ENCODE data around the gene CIZ1.
"Not testable (repeated sequence)": the region's sequence is repeated elsewhere in the genome, so short reads cannot be mapped to it uniquely, and the experiment has no call there.

The CIZ1 gene, protein sequence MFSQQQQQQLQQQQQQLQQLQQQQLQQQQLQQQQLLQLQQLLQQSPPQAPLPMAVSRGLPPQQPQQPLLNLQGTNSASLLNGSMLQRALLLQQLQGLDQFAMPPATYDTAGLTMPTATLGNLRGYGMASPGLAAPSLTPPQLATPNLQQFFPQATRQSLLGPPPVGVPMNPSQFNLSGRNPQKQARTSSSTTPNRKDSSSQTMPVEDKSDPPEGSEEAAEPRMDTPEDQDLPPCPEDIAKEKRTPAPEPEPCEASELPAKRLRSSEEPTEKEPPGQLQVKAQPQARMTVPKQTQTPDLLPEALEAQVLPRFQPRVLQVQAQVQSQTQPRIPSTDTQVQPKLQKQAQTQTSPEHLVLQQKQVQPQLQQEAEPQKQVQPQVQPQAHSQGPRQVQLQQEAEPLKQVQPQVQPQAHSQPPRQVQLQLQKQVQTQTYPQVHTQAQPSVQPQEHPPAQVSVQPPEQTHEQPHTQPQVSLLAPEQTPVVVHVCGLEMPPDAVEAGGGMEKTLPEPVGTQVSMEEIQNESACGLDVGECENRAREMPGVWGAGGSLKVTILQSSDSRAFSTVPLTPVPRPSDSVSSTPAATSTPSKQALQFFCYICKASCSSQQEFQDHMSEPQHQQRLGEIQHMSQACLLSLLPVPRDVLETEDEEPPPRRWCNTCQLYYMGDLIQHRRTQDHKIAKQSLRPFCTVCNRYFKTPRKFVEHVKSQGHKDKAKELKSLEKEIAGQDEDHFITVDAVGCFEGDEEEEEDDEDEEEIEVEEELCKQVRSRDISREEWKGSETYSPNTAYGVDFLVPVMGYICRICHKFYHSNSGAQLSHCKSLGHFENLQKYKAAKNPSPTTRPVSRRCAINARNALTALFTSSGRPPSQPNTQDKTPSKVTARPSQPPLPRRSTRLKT

GRCh38 chr9:128191406-128192046, at the start of gene CIZ1:
Gene CIZ1 (minus strand): TSS chr9:128191572. CDS start chr9:128190857, 715 bp downstream.
- no peak for DNase-seq

DNA sequence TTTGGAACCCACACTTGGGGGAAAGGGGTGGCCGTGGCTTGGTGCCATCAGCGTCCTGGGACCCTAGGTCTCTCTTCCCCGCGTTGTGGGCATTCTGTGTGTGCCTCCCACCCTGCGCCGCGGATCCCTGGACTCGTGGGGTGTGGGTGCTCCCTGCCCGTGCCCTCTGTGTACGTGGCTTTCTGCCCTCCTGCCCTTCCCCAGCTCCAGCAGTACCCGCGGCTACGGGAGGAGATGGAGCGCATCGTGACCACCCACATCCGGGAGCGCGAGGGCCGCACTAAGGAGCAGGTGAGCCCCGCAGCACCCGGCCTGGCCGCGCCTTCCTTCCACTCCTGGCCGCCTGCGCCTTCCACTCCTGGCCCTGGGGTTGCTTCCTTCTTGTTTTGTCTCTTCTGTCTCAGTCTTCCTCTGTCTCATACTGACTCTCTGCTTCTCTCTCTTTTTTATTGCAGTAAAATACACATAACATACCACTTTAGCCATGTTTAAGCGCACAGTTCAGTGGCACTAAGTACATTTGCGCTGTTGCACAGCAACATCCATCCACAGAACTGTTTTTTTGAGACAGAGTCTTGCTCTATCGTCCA, 42.5 kb upstream of the CIZ1 start:
- DNase-seq: no peak

DNA sequence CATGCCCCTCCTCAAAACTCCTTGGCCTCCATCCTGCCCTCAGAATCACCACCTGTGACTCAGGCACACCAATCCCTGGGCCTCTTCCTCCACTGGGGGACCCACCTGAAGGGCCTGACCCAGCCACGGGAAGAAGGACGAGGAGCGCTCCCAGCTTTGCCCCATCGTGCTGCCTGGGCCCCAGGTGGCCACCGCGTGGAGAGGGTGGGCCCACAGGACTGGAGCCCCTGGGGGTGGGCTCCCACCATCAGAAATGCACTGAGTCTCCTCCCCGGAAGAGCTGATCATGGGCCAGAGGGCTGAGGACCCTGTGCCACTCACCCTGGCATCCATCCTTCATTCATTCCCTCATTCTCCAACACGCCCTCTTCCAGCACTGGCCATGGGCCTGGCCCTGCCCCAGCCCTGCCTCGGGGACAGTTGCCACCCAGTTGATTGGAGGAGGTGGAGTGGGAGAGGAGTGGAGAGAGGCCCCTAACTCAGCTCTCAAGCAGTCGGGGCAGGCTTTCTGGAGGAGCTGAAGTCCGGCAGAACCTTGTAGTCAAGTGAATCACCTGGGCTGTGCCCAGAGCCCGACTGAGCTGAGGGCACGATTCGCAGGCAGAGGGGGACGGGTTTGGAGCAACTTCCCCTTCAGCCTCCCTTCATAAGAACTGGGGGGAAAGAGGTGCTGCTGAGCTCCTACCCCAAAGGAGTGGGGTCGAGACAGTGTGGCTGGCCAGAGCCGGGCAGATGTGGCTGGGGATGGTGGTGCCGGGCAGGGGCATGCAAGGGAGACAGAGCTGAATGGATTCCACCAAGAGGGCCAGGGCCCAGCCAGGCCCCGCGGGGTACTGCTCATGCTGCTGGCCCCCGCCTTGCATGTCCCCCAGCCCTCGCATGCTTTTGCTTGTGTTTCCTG, 41.4 kb upstream of the CIZ1 start:
- DNase-seq: no peak

DNA sequence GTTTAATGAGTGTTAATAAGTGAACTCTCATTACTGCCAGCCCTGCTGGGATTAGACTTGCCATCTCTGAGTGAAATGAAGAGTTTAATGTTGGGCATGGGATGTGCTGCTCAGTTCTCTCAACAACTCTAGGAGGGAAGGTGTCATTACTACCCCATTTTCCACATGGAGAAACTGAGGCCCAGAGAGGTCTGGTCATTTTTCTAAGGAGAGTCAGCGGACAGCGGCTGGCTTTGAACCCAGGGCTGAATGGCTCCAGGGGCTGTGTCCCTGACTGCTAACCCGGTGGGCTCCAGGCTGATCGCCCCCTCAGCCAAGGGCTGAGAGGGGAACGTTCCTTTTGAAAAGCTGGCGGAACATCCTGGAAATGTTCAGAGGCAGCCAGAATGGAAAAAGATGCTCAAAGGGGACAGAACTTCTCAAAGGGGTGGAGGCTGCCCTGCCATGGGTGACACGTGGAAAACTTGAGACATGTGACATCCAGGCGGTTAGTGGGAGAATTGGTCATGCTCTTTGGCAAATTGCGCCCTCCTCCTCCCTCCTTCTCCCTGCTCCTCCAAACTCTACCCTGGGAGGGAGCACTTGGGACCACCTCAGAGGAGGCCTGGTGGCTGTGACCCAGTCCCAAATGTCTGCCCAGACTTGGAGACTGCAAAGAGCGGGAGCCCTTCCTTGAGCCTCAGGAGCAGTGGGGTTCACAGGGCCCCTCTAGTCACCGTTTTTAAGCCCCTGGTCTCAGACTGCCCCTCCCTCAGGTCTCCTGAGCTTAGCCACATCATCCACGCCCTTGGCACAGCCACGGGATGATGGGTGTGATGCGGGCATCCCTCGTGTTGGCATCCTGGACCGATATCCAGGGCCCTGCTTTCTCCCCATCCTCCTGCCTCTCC, 40.5 kb upstream of the CIZ1 start:
- no peak for DNase-seq

- not testable (repeated sequence) for DNase-seq
These were observed 39.5 kb upstream of the CIZ1 start for GRCh38 chr9:128230897-128231296.

DNA sequence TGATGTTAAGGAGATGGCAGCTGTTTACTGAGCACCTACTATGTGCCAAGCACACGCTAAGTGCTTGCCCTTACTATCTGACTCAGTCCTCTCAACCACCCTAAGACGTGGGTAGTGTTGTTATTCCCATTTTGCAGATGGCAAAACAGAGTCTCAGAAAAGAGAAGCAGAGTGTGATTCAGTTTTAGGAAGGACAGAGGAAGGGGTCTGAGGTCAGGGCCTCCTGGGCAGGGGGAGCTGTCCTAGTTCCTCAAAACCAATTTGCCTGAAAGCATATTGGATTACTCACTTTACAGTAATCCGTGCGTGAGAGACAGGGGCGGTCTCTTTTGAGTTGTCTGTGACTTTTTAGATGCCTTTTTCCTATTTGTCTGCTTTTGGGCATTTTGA, 35.0 kb upstream of the CIZ1 start:
- no peak for DNase-seq

- DNase-seq: no peak
These were observed 34.5 kb upstream of the CIZ1 start for GRCh38 chr9:128225770-128226411.

GRCh38 chr9:128224877-128225276, 33.5 kb upstream of the CIZ1 start:
- no peak for DNase-seq

DNA sequence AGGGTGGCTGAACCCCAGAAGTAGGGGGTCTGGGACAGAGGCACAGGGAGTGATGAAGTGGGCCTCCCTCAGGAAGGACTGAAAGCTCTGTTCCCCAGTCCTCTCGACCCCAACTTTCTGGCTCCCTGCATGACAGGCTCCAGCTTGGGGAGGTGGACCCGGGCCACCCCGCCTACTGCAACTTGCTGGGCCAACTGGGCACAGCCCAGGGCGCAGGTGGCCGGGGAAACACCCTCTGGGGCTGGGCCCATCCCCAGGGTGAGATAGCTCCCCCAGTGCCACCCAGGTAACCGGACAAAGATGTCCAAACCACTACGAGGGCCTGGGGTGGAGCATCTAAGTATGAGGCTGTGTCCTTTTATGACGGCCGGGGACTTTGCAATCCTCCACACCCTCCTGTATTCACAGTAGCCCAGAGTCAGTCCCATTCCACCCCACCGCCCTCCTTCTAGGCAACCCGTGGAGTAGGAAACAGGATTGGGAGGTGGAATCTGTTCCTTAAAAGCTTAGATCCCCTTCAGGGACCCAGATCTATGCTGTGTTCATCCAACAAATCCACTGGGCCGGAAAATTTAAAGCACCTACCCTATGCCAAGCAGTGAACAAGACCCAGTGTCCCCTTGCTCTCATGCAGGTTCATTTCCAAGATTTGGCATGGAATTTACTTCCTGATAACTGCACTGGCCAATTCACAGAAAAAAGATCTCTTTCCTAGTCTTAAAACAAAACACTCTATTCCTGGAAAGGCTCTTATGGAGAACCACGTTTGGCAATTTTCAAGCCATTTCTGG, 31.7 kb upstream of the CIZ1 start:
- no peak for DNase-seq

DNA sequence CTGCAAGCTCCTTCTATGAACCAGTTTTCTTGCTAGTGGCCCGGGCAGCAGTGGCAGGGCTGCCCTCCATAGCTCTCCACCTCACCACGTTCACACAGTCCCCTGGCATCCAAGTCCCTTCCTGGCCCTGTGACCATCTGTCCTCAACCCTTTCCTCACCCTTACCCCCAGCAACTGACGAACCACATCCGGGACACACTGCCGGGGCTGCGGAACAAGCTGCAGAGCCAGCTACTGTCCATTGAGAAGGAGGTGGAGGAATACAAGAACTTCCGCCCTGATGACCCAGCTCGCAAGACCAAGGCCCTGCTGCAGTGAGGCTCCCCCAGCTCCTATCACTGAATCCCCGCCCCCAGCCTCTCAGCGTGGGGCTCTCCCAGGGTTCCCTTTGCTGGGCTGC, 30.7 kb upstream of the CIZ1 start:
- no peak for DNase-seq

DNA sequence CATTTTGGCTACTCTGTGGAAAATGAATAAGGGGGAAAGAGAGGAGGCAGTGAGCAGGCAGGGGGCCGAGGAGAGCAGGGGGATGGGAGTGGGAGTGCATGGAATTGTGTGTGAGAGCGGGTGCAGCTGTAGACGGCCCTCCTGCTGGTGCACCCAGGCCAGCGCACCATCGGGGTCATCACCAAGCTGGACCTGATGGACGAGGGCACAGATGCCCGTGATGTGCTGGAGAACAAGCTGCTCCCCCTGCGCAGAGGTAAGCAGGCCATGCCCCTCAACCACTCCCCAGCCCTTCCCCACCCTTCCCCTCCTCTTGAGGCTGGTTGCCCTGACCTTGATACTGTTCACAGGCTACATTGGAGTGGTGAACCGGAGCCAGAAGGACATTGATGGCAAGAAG, 28.5 kb upstream of the CIZ1 start:
- DNase-seq: no peak

GRCh38 chr9:128218518-128219389, 27.4 kb upstream of the CIZ1 start:
- no peak for DNase-seq

GRCh38 chr9:128218172-128218517, 26.8 kb upstream of the CIZ1 start:
- no peak for DNase-seq

GRCh38 chr9:128216781-128217553, 25.6 kb upstream of the CIZ1 start:
- no peak for DNase-seq

DNA sequence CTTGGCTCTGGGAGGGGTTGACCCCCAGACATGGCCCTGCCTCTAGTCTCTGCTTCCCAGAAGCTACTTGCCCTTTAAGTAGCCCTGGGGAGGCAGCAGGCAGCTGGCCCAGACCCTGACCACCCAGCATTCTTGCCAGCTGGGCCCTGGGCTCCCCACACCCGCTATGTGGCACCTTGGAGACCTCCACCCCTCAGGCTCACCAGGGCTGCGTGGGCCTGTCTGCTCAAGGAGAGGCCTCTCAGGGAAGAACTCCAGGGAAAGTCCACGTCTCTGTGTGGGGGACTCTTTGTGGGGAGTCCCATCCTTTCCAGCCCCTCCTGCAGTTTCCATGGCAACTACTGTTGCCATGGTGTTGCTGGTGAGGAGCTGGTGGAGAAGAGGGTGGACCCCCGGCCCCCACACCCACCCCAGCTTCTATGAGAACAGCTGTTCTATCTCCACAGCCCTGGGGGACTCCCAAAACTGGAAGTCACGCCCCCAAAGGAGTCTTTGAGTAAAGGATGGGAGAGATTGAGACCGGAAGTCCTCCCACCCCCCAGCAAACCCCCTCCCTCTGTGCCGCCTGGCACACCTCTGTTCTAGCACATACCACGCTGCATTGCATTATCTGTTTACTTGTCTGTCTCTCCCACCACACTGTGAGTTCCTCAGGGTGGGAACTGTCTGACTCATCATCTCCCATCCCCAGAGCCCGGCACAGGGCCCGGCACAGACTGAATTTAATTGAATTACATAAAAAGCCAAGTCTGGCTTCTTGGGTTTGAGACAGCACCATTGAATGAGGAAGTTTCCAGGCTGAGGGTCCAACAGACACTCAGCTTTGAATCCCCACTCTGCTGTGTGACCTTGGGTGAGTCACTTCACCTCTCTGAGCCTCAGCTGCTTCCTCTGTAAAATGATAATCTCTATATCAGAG, 24.4 kb upstream of the CIZ1 start:
- no peak for DNase-seq
